ENCODE results near the gene BMP6.

GRCh38 chr6:7903673-7904072 lies 177.8 kb downstream of the BMP6 start:
- TF ChIP-seq REST (IDR thresholded peaks at IDR 0.05; ENCODE audit: insufficient read depth in 1 of 2, low read depth in 2 of 2, low read length in 2 of 2) = no peak
- TF ChIP-seq POLR2AphosphoS5 (IDR thresholded peaks at IDR 0.05; ENCODE audit: low read depth, low read length) = no peak
- no peak for TF ChIP-seq TAF1 (IDR thresholded peaks at IDR 0.05; ENCODE audit: borderline replicate concordance, insufficient read depth, low read length)
- TF ChIP-seq SIN3A (IDR thresholded peaks at IDR 0.05; ENCODE audit: borderline replicate concordance, insufficient read depth, low read length) = no peak
